Colonic mucosa (tissue), 4 donors: ENCODE data around the gene RCBTB2. TPM values are rescaled to one million over a fixed set of nuclear protein-coding genes. Genes with fewer than 3 reads are reported as not detected.

ENCODE experiments used
- DNase-seq: peaks from one replicate; pipeline ENCODE4 v3.0.0-alpha.2; 2020
- H3K27ac ChIP-seq: fragments of 200-600 bp; one replicate; pipeline ENCODE4 v1.8.0; 2021
- H3K27me3 ChIP-seq: fragments of 200-600 bp; one replicate; pipeline ENCODE4 v1.8.0; 2021
- H3K36me3 ChIP-seq: fragments of 200-600 bp; one replicate; pipeline ENCODE4 v1.8.0; 2021
- H3K4me1 ChIP-seq: fragments of 200-600 bp; one replicate; pipeline ENCODE4 v1.8.0; 2021; ENCODE audit warnings: mild to moderate bottlenecking
- H3K4me3 ChIP-seq: fragments of 200-600 bp; one replicate; pipeline ENCODE4 v1.8.0; 2021
- H3K9ac ChIP-seq, 2 donors: one replicate each; pipeline ENCODE4 v1.7.0; 2013; ENCODE audit warnings: control low read depth in 2 of 2, low read depth in 2 of 2, low read length in 2 of 2
- H3K9me3 ChIP-seq: fragments of 200-600 bp; one replicate; pipeline ENCODE4 v1.8.0; 2021
- CTCF ChIP-seq: fragments of 200-600 bp; IDR thresholded peaks from one replicate; pipeline ENCODE4 v1.8.0; 2022; ENCODE audit warnings: antibody characterized with exemption, mild to moderate bottlenecking
- intact Hi-C: fragments of 100-400 bp; cut with DNase I; formaldehyde crosslinking; loops from one replicate; pipeline ENCODE4 v1.14.1; 2022
- total RNA-seq, 2 donors: library from RNA; stranded (reverse); fragmentation: NEBNext Ultra II Directional in 1 of 2; extraction: Animal tissue kit (Norgen Biotek cat#: 25700) in 1 of 2; gene quantifications; one replicate each; pipeline ENCODE4 v1.2.1, GENCODE V29; 2021
- donor health status: healthy.
- donor health status: DM: no; HTN: no; CAD: no.
- donor health status: DM: no; HTN: no; CAD: no.

Gene RCBTB2
- total RNA-seq, 2 donors from 2014 or later, result 3.3 to 5.5 TPM

- H3K36me3 ChIP-seq, result no peaks in the 10 kb centered on the region
- peak overlapping the region; percentile 22 for H3K27ac ChIP-seq
- H3K4me1 ChIP-seq, result no peaks in the 10 kb centered on the region
- no peaks in the 10 kb centered on the region for H3K27me3 ChIP-seq
- H3K4me3 ChIP-seq, result no peak overlapping the region
- H3K9me3 ChIP-seq, result no peaks in the 10 kb centered on the region
- intact Hi-C loops, result no loop called here
- TF ChIP-seq CTCF, result no peak
- DNase-seq, result no peak
- no peak overlapping the region for H3K9ac ChIP-seq
Observed at GRCh38 chr13:48500652-48501197, 32.2 kb downstream of the RCBTB2 start.

- H3K4me1 ChIP-seq, result no peaks in the 10 kb centered on the region
- no peaks in the 10 kb centered on the region for H3K27me3 ChIP-seq
- H3K27ac ChIP-seq, result no peak overlapping the region
- H3K9ac ChIP-seq, result no peak overlapping the region
- no peak for TF ChIP-seq CTCF
- DNase-seq, result no peak
- intact Hi-C loops, result no loop called here
- no peak overlapping the region for H3K4me3 ChIP-seq
- no peaks in the 10 kb centered on the region for H3K9me3 ChIP-seq
- H3K36me3 ChIP-seq, result no peaks in the 10 kb centered on the region
Observed at GRCh38 chr13:48497669-48498068, 35.2 kb downstream of the RCBTB2 start.

GRCh38 chr13:48496271-48497161 is 36.4 kb downstream of the RCBTB2 start:
- intact Hi-C loops, result no loop called here
- Histone ChIP-seq H3K9me3 (no peaks in the 10 kb centered on the region), H3K36me3 (no peaks in the 10 kb centered on the region), H3K9ac (no peak overlapping the region), H3K27me3 (no peaks in the 10 kb centered on the region), H3K27ac (no peak overlapping the region), H3K4me1 (no peaks in the 10 kb centered on the region), H3K4me3 (no peak overlapping the region)
- TF ChIP-seq CTCF, result no peak
- DNase-seq, result no peak

- Histone ChIP-seq H3K9me3 (no peaks in the 10 kb centered on the region), H3K36me3 (no peaks in the 10 kb centered on the region), H3K27ac (no peak overlapping the region), H3K4me1 (no peaks in the 10 kb centered on the region), H3K4me3 (no peak overlapping the region), H3K27me3 (no peaks in the 10 kb centered on the region), H3K9ac (no peak overlapping the region)
- intact Hi-C loops, result no loop called here
- DNase-seq, result no peak
- TF ChIP-seq CTCF, result no peak
Observed at GRCh38 chr13:48494874-48495273, 38.0 kb downstream of the RCBTB2 start.

- Histone ChIP-seq H3K27ac (no peak overlapping the region), H3K4me3 (no peak overlapping the region), H3K4me1 (no peaks in the 10 kb centered on the region), H3K9me3 (no peaks in the 10 kb centered on the region), H3K9ac (no peak overlapping the region), H3K36me3 (no peaks in the 10 kb centered on the region), H3K27me3 (no peaks in the 10 kb centered on the region)
- intact Hi-C loops, result no loop called here
- no peak for DNase-seq
- TF ChIP-seq CTCF, result no peak
Observed at GRCh38 chr13:48493851-48494250, 39.0 kb downstream of the RCBTB2 start.
